GM10847 (cell line): ENCODE data around the gene PHLDB1.

Source experiments
- POLR2A ChIP-seq: IDR thresholded peaks from 2 replicates; pipeline ENCODE4 v1.6.1; 2011; ENCODE audit not compliant: insufficient read length; ENCODE audit errors: extremely low read depth

The PHLDB1 gene

DNA sequence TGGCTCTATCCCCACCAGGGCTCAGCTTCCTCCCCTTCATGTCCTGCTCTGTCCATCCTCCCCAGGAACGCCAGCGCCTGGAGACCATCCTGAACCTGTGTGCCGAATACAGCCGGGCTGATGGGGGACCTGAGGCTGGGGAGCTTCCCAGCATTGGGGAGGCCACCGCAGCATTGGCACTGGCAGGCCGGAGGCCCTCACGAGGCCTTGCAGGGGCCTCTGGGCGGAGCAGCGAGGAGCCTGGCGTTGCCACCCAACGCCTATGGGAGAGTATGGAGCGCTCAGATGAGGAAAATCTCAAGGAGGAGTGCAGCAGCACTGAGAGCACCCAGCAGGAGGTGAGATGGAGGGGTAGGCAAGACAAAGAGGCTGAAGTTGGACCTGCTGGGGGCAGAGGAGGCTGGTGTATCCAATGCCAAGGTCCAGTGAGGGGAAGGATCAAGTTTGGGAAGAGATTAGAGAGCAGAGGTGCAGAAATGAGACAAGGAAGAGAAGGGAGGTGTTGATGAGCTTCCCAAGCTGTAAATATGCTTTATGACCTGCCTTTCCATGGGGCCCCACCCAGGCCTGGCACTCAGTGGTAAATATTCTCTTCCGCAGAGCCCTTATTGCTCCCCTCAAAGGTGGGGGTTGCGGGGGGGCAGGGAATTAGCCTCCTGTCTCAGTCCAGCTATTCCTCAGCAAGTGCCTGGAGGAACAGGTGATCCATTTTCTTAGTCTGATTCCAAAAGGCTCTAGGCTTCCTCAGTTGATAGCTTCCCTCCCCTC lies 23.9 kb downstream of the PHLDB1 start:
- TF ChIP-seq POLR2A, result no peak

DNA sequence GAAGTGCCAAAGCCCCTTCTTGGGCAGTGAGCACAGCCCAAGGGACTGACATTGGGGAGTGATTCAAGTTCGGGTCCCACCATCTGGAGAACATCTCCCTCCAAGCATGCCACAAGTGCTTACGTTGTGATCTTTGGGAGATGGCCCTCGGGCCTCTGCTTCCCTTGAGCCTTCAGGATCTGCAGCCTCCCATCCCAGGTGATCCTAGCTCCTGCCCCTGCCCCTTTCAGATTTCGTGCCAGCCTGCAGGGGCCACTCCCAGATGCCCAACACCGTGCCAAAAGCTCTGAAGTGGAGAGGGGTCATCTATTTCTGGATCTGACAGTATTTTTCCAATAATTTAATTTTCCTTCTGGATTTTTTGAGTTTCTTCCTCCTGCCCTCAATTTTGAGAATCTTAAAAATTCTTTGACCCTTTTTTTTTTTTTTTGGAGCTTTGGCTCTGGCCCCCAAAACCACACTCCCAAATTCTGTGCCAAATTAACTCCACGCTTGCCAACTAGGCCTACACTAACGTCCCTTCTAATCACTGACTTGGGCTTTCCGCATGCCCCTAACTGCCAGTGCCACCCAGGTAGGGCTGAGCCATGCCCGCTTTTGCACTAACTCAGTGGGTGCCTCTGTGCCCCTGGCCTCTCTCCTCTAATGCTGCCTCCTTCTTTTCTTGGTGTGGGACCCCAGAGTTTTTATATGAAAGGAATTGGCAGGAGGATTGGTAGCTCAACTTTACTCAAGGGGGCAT lies 25.3 kb downstream of the PHLDB1 start:
- no peak for TF ChIP-seq POLR2A

DNA sequence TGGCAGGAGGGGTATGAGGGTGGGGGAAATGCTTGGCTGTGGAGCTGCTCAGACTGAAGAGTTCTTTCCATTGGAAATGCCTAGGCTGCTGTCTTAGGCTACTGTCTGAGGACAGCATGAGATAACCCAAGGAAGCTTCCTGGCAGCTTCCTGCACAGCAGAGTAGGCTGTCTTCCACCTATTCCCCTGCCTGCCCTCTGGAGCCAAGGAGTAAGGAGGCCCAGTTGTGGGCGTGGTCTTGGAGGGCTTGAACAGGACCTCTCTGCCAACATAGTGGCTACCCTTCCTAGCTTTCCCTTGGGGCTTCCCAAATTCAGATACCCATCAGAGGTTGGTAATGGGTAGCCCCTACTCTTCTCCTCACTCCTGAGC lies 25.9 kb downstream of the PHLDB1 start:
- TF ChIP-seq POLR2A, result no peak

DNA sequence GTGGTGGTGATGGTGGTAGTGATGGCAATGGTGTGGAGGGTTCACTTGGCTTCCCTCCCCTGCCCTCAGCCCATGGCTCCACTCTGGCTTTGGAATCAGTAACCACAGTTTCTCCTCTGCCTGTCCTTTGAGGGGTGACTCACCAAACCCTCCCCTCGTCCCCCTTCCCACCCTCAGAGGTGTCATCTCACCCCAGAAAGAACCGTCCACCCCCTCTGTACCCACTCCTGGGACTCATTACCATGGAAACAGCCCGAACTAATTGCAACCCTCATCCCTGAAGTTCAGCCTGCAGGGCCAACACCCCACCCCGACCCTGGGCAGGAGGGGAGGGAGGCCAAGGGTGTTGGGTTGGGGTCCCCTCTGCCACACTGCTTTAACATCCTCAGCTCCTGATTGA lies 26.6 kb downstream of the PHLDB1 start:
- no peak for TF ChIP-seq POLR2A

DNA sequence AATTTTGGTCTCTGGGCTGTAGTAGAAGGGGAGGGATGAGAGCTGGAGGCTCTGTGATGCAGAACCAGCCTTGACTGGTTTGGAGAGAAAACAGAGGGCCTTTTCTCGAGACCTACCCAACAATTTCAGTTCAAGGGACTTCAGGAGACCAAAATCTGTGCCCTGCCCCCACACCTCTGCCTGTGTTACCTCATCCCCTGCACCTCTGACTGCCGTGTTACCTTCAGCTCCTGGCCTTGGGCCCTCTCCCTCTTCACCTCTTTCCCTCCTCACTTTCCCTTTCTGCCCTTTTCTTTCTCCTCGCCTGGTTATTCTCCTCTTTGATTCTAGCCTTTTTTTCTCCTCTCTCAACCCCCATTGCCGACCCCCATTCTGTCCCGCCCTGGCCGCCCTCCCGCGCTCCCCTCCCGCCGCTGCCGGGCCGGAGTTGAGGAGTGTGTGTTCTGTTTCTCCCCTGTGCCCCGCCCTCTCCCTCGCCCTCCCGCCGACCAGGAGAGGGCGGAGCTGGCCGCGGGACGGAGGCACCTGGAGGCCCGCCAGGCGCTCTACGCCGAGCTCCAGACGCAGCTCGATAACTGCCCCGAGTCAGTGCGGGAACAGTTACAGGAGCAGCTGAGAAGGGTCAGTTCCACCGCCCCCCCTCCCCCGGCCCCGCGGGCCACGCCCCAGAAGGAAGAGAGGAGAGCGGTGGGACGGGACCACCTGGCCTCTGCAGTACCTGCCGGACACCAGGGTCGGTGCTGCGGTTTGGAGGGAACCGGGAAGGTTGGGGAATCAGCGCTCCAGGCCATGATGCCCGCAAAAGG lies 27.2 kb downstream of the PHLDB1 start:
- no peak for TF ChIP-seq POLR2A

DNA sequence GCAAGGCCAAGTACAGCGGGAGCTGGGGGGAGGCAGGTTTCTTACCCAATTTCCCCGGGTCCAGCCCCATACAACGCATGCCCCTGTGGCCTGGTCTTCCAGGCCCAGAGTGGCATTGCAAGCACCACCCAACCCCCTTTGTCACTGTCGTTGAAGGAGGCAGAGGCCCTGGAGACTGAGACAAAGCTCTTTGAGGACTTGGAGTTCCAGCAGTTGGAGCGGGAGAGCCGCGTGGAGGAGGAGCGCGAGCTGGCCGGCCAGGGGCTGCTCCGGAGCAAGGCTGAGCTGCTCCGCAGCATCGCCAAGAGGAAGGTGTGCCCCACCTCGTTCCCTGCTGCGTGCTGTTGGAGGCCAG lies 27.8 kb downstream of the PHLDB1 start:
- TF ChIP-seq POLR2A, result no peak

DNA sequence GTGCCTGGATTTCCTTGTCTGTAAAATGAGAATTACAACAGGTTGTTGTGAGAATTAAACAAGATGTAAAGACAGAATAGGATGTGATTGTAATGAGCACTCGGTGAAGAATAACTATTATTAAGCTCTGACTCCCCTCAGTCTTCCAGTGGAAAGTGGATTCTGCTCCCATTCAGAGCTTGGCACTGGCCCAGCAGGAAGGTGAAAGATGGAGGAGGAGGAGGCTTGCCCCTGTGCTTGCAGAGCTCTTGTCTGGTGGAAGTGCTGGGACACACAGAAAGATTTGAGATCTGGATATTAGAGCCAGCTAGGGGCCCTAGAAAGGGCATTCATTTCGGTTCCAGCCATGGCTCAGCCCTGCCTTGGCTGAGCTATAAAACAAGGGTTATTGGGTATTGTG lies 28.2 kb downstream of the PHLDB1 start:
- no peak for TF ChIP-seq POLR2A

DNA sequence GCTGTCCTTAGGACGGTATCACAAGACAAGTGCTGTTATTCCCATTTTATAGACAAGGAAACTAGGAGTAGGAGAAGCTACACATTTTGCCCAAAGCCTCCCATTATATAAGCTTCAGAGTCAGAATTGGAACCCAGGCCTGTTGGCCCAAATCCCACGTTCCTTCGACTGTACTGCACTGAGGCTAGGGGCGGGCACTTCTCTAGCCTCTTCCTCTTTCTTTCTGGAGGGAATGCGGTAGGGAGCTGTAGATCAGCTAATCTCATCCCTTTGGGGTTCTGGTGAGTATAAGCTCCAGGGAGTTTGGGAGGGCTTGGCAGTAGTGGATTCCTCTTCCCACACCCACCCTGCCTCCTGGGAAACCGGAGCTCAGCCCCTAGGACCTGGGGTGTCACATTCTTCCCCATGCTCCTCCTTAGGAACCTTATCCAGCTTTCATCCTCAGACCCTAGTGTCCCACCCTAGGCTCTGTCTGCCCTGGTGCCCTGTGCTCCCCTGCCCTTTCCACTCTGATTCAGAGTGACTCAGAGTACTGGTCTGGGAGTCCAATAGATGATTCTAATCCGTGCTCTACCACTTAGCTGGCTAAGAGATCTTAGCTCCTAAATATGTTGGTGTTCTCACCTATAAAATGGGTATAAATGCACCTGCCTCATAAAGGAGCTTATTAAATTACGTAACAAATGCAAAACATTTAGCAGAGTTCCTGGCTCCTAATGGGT lies 29.3 kb downstream of the PHLDB1 start:
- TF ChIP-seq POLR2A, result no peak

DNA sequence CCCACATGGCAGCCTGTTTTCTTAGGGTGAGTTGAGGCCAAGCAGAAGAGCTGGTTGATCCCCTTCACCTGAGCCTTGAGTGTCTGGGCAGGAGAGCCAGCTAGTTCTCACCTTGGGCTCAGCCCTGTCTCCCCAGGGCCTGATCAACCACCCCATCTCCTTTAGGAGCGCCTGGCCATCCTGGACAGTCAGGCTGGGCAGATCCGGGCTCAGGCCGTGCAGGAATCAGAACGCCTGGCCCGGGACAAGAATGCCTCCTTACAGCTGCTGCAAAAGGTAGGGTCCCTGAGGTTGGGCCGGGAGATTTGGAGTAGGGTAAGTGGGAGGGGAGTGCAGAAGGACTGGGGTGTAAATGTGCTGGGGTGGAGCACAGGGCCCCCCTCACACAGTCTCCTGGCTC lies 31.3 kb downstream of the PHLDB1 start:
- TF ChIP-seq POLR2A, result no peak

DNA sequence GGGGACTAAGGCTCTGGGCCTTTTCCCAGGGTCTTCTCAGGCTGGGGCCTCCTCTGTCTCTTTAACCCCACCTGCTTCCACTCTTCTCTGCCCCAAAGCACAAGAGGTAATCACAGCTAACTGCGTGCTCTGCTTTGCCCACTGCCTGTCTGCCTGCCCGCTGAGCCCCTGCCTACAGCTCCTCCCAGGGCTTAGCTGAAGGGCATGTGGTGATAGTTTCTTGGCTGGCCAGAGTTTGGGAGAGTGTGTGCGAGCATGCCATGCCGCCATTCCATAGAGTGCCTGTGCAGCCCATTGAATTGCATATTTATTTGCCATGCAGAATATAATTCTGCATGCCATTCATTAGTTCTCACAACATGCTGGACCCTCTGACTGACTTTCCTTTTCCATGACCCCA lies 32.5 kb downstream of the PHLDB1 start:
- TF ChIP-seq POLR2A, result no peak

DNA sequence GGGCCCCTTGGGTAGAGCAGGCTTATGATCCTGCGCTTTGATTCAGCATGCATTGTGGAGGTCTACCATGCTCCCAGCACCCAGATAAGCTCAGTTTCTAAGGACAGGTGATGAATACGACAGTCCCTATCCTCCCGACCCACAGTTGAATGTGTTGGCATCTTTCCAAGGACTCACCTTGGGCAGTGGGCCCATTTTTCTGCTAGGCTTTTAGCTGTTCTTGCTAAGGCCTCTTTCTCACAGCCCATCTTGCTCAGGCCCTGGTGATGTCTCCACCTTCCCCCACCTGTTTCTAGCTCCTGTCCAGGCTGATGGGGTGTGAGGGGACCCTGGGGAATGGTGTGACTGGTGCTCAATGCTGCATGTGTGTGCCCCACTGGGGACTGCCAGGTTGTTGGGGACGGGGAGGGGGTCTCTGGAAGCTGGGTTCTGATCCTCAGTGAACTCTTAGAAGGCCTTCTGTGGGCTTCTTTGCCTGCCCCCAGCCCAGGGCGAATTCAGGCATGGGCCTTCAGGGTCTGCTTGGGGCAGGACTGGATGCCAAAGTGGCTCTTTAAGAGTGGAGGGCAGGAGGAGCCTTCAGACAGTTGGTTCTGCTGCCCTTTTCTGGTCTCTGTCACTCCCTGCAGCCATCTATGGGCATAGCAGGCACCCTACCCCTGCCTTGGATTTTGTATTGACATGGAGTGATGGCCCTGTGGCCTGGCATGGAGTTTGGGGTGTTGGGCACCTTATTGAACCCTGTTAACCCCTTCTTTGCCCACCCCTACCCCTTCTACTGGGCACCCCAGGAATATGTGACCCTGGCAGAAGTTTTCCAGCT lies 33.1 kb downstream of the PHLDB1 start:
- TF ChIP-seq POLR2A, result no peak

DNA sequence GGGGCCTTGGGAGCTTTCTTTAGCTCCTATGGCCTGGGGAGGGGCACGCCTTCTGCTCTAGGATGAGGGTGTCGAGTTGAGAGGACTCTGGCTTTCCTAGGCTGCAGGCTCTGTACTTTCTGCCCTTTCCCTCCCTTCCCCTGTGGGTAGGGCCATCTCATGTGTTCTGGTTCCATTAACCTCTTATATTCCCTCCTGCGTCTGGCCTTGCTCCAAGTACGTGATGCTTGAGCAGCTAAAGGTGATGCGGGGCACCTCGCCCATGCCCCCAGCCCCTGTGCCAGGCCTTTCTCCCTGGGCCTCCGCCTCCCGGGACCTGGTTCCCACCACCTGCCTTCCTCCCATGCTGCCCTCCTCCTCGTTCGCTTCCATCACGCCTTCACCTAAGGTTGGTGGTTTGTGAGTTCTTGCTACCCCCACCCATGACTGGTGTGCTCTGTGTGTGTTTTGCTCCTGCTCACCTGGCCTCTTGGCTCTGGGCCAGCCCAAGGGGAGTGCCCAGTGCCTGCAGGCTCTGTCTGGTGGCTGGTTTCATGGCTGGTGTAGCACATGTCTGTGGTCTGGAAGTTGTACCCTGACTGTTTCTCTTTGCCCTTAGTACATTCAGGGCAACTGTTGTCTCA lies 34.1 kb downstream of the PHLDB1 start:
- no peak for TF ChIP-seq POLR2A

DNA sequence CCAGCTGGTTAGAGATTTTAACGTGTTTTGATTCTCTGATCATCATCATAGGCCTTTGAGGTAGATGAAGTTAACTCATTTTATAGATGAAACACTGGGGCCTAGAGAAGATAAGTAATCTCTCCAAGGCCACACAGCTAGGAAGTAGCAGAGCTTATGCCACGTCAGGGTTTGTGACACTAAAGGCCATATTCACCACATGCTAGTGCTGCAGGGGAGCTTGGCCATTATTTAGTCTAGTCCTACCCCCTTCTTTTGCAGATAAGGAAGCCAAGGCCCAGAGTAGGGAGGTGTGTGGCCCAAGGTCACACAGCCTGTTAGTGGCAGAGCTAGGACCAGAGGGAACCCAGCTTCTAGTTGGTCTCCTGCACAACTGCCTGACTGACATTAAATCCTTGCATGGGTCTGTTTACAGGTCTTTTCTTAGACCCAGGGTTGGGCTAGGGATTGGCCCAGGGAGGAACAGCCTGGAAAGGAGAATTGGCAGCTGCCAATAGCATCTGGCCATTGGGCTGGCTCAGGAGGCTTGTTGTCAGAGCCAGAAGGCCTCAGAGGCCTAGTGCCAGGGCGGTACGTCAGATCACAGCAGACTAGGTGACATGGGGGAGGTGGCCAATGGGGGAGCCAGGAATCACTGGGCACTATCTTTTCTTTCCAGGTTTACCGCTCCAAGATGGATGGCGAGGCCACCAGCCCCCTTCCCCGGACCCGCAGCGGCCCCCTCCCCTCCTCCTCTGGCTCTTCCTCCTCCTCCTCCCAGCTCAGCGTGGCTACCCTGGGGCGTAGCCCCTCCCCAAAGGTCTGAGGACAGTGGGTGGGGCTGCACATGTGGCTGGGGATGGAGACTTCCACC lies 36.0 kb downstream of the PHLDB1 start:
- TF ChIP-seq POLR2A, result no peak

DNA sequence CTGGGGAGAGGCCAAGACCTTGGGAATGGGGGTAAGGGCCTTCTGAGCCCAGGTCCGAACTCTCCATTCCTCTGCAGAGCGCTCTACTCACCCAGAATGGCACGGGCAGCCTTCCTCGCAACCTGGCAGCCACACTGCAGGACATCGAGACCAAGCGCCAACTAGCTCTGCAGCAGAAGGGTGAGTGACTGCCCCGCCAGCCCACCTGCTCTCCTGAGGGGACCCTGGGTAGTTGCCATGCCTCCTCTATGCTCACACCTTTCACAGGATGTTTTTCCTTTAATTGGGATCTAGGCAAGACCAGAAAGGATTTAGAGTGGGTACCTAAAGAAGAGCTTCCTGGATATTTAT lies 36.6 kb downstream of the PHLDB1 start:
- TF ChIP-seq POLR2A, result no peak

DNA sequence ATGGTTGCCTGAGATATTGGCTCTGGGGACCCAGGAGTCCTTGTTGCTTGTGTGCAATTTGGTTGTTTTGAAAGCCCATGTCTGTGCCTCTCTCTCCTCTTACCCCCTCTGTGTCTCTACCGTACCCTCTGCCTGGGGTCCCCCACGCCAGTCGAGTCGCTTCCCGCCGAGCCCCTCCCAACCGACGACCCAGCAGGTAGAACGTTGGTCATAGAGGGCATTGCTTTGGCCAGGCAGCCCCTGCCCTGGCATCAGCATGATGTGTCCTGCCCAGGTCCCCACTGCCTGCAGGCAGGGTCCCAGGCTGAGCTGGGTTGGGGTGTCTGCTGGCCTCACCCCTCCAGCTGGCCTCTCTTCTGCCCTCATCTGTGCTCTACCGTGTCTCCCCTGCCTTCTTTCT lies 37.1 kb downstream of the PHLDB1 start:
- no peak for TF ChIP-seq POLR2A
